ENCODE results near the gene RNLS. TPM values are rescaled to one million over a fixed set of nuclear protein-coding genes. Genes with fewer than 3 reads are reported as not detected.

The RNLS gene
- total and polyA plus RNA-seq, 7 donors, result 3.9 to 19.2 (median 8.8) TPM

DNA sequence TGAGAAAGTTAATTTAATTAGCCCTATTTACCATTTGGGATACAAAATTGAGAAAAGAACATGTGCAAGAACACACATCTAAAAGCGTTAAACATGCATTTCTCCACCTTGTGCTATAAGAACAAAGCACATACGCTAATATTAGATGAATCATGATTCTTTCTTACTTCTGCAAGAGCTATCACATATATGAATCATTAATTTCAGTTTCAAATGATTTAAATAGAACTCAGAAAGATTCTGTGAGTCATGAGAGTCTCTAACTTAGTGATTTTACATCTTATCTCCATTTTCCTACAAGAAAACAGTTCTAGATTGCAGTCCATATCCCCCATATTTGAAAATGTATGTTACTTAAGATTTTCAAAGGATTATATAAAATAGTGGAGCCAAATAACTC lies 173.9 kb downstream of the RNLS start:
- 84 to 92% methylated on average over 2 of the region's 2 CpGs for WGBS, 2 donors
- DNase-seq, result no peak
- intact Hi-C loops (cut with DNase I), result no loop called here
- H3K9me3 ChIP-seq, result no peaks in the 10 kb centered on the region
- no peaks in the 10 kb centered on the region for H3K36me3 ChIP-seq
- H3K27me3 ChIP-seq, result no peaks in the 10 kb centered on the region
- H3K4me3 ChIP-seq, result no peak overlapping the region
- H3K4me1 ChIP-seq, result peaks cover 0 to 5% (median 0%) of the 10 kb centered on the region in 4 donors
- no peak overlapping the region for H3K27ac ChIP-seq
- no peak for TF ChIP-seq POLR2AphosphoS5 (IDR thresholded peaks at IDR 0.05)

DNA sequence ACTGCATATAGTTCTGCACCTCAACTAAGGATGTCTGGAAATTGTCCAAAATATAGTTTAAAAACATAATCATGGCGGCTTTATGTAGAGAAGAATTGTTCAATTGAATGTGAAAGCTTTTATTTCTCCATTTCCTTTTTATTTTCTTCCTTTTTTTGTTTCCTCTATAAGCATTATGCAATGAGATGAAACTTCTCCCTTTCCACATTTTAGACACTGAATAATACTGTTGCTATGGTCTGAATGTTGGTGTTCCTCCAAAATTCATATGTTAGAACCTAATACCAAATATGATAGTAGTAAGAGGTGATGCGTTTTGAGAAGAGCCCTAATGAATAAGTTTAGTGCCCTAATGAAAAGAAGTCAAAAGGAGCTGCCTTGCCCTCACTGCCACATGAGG lies 175.0 kb downstream of the RNLS start:
- intact Hi-C loops (cut with DNase I), result no loop called here
- H3K9me3 ChIP-seq, result no peaks in the 10 kb centered on the region
- H3K27me3 ChIP-seq, result no peaks in the 10 kb centered on the region
- no peak for DNase-seq
- no peak overlapping the region for H3K4me3 ChIP-seq
- no peak for TF ChIP-seq POLR2A (IDR thresholded peaks at IDR 0.05)
- TF ChIP-seq POLR2AphosphoS5 (IDR thresholded peaks at IDR 0.05), result no peak
- no peak for TF ChIP-seq EP300 (IDR thresholded peaks at IDR 0.05)
- no peaks in the 10 kb centered on the region for H3K36me3 ChIP-seq
- WGBS, 2 donors, result 87 to 92% methylated on average over 2 of the region's 2 CpGs
- H3K4me1 ChIP-seq, result peaks cover 0 to 5% (median 0%) of the 10 kb centered on the region in 4 donors
- H3K27ac ChIP-seq, result no peak overlapping the region

DNA sequence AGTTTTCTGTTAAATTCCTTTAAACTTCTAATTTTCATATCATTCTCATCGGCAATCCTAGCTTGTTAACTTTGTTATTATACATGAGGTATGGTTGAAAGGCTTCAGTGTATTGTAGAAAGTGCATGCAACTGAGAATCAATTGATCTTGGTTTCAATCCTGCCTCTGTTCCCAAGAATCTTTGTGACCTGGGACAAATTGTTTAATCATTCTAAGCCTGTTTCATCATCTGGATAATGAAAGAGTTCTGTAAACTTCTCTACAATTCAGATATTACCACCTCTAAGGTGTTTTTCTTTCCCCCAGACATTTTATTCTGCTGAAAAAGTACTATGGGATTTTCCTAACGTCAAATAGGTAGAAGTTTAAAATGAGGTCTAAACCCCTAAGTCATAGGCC lies 179.0 kb downstream of the RNLS start:
- Histone ChIP-seq H3K27ac (no peak overlapping the region), H3K36me3 (no peaks in the 10 kb centered on the region), H3K4me3 (no peak overlapping the region), H3K4me1 (peaks cover 0 to 5% (median 0%) of the 10 kb centered on the region in 4 donors), H3K9me3 (peaks cover 0 to 3% (median 0%) of the 10 kb centered on the region in 4 donors), H3K27me3 (no peaks in the 10 kb centered on the region)
- no peak for TF ChIP-seq POLR2A (IDR thresholded peaks at IDR 0.05)
- TF ChIP-seq, protein P1, sequence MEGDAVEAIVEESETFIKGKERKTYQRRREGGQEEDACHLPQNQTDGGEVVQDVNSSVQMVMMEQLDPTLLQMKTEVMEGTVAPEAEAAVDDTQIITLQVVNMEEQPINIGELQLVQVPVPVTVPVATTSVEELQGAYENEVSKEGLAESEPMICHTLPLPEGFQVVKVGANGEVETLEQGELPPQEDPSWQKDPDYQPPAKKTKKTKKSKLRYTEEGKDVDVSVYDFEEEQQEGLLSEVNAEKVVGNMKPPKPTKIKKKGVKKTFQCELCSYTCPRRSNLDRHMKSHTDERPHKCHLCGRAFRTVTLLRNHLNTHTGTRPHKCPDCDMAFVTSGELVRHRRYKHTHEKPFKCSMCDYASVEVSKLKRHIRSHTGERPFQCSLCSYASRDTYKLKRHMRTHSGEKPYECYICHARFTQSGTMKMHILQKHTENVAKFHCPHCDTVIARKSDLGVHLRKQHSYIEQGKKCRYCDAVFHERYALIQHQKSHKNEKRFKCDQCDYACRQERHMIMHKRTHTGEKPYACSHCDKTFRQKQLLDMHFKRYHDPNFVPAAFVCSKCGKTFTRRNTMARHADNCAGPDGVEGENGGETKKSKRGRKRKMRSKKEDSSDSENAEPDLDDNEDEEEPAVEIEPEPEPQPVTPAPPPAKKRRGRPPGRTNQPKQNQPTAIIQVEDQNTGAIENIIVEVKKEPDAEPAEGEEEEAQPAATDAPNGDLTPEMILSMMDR (IDR thresholded peaks at IDR 0.05), result no peak
- TF ChIP-seq EP300 (IDR thresholded peaks at IDR 0.05), result no peak
- no peak for TF ChIP-seq POLR2AphosphoS5 (IDR thresholded peaks at IDR 0.05)
- 94 to 97% methylated on average over 2 of the region's 2 CpGs for WGBS, 2 donors
- no peak for DNase-seq
- intact Hi-C loops (cut with DNase I), result no loop called here

DNA sequence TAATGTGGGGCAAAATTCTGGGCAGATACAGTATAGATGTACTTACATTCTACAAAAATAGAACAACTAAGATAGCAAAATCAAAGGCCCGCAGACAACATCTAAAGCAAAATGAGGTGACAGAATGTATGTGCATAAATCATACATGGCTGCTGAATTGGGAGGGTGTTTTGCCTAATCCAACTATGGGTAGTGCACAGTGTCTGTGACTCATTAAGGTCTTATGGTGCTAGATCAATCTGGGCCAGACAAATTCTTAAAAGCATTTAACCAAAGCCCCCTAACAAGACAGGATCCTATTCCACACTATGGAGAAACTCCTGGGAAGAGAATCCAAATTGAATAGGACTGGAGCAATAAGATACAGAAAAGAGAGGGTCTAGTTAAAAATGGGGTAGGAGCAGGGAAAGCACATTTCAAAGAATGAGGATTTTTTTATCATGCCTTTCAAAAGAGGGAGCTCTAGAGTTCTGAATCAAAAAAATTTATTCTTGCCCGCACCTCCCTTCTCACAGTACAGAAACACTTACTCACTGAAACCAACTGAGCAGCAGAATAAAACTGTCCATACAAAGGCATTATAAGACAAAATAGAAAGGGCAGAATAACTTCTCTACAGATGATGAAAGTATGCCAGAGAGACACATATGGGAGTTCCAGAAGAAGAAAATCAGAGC lies 181.3 kb downstream of the RNLS start:
- H3K4me3 ChIP-seq, result no peak overlapping the region
- no peaks in the 10 kb centered on the region for H3K36me3 ChIP-seq
- intact Hi-C loops (cut with DNase I), result no loop called here
- no peak for DNase-seq
- peaks cover 0 to 5% (median 0%) of the 10 kb centered on the region in 4 donors for H3K4me1 ChIP-seq
- TF ChIP-seq POLR2AphosphoS5 (IDR thresholded peaks at IDR 0.05) (no peak), EP300 (IDR thresholded peaks at IDR 0.05) (no peak), POLR2A (IDR thresholded peaks at IDR 0.05) (no peak)
- TF ChIP-seq, protein P1 (IDR thresholded peaks at IDR 0.05), result no peak
- no peak overlapping the region for H3K27ac ChIP-seq
- H3K9me3 ChIP-seq, result peaks cover 0 to 5% (median 2%) of the 10 kb centered on the region in 4 donors
- WGBS, 2 donors, result 54 to 70% methylated on average over 2 of the region's 2 CpGs
- no peaks in the 10 kb centered on the region for H3K27me3 ChIP-seq

DNA sequence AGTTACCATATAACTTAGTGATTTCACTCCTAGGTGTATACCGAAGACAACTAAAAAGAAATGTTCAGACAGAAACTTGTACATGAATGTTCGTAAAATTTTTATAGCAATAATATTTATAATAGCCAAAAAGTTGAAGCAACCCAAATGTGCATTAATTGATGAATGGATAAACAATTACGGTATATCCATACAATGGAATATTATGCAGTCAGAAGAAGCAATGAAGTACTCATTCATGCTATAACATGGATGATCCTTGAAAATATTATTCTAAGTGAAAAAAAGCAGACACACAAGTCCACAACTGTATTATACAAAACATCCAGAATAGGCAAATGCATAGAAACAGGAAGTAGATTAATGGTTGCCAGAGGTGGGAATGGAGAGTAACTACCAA lies 183.9 kb downstream of the RNLS start:
- WGBS, 2 donors, result 98 to 99% methylated on average over 3 of the region's 3 CpGs
- intact Hi-C loops (cut with DNase I), result no loop called here
- Histone ChIP-seq H3K4me3 (no peak overlapping the region), H3K36me3 (no peaks in the 10 kb centered on the region), H3K27me3 (no peaks in the 10 kb centered on the region), H3K27ac (no peak overlapping the region), H3K9me3 (peaks cover 0 to 17% (median 7%) of the 10 kb centered on the region in 4 donors), H3K4me1 (no peaks in the 10 kb centered on the region)
- TF ChIP-seq, protein P1 (IDR thresholded peaks at IDR 0.05), result no peak
- no peak for TF ChIP-seq POLR2AphosphoS5 (IDR thresholded peaks at IDR 0.05)
- TF ChIP-seq POLR2A (IDR thresholded peaks at IDR 0.05), result no peak
- no peak for TF ChIP-seq EP300 (IDR thresholded peaks at IDR 0.05)
- DNase-seq, result no peak

DNA sequence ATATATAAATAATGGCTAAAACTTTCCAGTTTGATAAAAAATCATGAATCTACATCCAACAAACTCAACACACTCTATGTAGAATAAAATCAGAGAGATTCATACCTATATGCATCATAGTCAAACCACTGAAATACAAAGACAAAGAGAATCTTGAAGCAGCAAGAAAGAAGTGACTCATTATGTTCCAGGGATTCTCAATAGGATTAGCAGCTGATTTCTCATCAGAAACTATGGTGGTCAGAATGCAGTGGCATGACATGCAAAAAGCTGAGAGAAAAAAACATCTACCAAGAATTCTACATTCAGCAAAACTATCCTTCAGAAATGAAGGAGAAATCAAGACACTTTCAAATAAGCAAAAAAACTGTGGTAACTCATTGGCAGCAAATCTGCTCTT lies 187.4 kb downstream of the RNLS start:
- no peaks in the 10 kb centered on the region for H3K27me3 ChIP-seq
- TF ChIP-seq EP300 (IDR thresholded peaks at IDR 0.05) (no peak), POLR2A (IDR thresholded peaks at IDR 0.05) (no peak), POLR2AphosphoS5 (IDR thresholded peaks at IDR 0.05) (no peak)
- TF ChIP-seq, protein P1 (IDR thresholded peaks at IDR 0.05), result no peak

More for the DNA sequence above, 187.4 kb downstream of the RNLS start:
- H3K36me3 ChIP-seq, result no peaks in the 10 kb centered on the region
- no peaks in the 10 kb centered on the region for H3K4me1 ChIP-seq
- intact Hi-C loops (cut with DNase I), result no loop called here
- DNase-seq, result no peak
- H3K27ac ChIP-seq, result no peak overlapping the region
- H3K4me3 ChIP-seq, result no peak overlapping the region
- peaks cover 0 to 17% (median 7%) of the 10 kb centered on the region in 4 donors for H3K9me3 ChIP-seq

Data from sigmoid colon (tissue), 7 donors.